ENCODE measurements around the gene SOAT2.

The SOAT2 gene

DNA sequence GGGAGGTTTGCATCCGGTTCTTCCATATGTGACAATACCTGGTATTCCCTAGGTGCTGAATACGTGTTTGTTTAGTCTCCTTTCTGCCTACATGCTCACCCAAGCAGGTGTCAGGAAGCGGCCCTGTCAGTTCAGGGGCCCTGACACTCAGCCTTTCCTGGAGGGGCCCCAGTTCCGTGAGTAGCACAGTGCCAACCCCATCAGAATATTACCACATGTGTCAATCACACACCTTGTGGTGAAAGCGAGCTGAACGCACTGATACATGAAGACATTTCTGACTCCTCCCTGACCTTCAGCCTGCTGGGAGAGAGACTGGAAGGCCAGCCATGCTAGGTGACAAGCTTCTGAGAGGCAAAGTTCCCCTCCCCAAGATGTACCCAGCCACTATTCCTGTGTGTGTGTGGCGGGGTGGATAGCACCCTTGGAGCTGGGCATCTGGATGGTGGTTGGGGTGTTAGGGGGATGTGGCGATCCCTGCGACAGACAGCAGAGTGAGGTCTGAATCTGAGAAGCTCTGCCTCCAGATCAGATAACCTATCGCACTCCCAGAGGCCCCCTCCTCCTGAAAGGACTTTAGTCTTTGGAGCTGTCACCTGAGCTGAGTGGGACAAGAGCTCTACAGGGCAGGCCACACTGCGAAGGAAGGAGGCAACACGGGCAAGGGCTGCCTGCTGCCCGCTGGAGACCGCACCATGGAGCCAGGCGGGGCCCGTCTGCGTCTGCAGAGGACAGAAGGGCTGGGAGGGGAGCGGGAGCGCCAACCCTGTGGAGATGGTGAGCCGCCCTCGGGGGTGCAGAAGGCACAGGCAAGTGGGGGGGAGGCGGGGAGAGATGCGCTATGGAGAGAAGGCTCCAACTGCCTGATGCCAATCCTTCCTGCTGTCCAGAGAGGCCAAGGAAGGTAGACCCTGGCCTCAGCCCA is at the start of gene SOAT2:
Gene SOAT2 (plus strand): TSS at position 604 of the 925 bp plus-strand sequence. CDS start 92 bp downstream, at position 696.
- DNase-seq: no peak

- DNase-seq: peak; percentile 71
These were observed 49.0 kb upstream of the SOAT2 start for GRCh38 chr12:53054112-53054878.

- DNase-seq: no peak
These were observed 47.6 kb upstream of the SOAT2 start for GRCh38 chr12:53055471-53056266.

DNA sequence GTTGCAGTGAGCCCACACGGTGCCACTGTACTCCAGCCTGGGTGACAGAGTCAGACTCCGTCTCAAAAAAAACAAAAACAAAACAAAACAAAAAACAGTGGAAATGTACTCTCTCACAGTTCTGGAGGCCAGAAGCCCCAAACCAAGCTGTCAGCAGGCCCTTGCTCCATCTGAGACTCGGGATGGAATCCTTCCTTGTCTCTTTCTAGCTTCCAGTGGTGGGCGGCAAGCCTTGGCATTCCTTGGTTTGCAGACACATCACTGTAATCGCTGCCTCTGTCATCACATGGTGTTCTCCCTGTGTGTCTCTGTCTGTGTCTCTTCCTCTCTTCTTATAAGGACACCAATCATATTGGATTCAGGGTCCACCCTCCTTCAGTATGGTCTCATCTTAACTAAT is 47.0 kb upstream of the SOAT2 start:
- DNase-seq: no peak

GRCh38 chr12:53056901-53057300 is 46.4 kb upstream of the SOAT2 start:
- no peak for DNase-seq

- no peak for DNase-seq
These were observed 45.3 kb upstream of the SOAT2 start for GRCh38 chr12:53057816-53058500.

GRCh38 chr12:53058674-53059433 is 44.4 kb upstream of the SOAT2 start:
- DNase-seq: no peak

- no peak for DNase-seq
These were observed 43.7 kb upstream of the SOAT2 start for GRCh38 chr12:53059434-53060063.

DNA sequence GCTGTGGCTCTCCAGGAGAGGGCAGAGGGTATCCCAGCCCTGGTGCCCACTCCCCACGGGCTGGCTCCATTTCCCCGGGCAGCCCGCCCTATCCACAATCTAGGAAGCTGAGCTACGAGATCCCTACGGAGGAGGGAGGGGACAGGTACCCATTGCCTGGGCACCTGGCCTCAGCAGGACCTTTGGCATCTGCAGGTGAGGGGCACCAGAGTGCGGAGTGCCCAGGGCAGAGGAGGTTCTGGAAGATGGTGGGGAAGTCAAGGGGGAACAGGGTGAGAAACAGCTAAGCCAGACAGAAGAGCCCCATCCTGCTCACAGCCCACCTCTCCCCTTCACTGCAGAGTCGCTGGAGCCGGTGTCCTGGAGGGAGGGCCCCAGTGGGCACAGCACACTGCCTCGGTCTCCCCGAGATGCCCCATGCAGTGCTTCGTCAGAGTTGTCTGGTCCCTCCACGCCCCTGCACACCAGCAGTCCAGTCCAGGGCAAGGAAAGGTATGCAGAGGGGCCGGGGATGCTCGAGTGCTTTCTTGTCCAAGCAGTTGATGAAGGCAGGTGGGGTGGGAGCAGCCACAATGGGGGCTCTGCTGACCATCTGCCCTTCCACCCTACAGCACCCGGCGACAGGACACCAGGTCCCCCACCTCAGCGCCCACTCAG is 43.1 kb upstream of the SOAT2 start:
- no peak for DNase-seq

DNA sequence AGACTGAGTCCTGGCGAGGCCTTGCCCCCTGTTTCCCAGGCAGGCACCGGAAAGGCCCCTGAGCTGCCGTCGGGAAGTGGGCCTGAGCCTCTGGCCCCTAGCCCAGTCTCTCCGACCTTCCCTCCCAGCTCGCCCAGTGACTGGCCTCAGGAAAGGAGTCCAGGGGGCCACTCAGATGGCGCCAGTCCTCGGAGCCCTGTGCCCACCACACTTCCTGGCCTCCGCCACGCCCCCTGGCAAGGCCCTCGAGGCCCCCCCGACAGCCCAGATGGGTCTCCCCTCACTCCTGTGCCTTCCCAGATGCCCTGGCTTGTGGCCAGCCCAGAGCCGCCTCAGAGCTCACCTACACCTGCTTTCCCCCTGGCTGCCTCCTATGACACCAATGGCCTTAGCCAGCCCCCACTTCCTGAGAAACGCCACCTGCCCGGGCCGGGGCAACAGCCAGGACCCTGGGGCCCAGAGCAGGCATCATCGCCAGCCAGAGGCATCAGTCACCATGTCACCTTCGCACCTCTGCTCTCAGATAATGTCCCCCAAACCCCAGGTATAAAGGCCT is 42.5 kb upstream of the SOAT2 start:
- DNase-seq: no peak

DNA sequence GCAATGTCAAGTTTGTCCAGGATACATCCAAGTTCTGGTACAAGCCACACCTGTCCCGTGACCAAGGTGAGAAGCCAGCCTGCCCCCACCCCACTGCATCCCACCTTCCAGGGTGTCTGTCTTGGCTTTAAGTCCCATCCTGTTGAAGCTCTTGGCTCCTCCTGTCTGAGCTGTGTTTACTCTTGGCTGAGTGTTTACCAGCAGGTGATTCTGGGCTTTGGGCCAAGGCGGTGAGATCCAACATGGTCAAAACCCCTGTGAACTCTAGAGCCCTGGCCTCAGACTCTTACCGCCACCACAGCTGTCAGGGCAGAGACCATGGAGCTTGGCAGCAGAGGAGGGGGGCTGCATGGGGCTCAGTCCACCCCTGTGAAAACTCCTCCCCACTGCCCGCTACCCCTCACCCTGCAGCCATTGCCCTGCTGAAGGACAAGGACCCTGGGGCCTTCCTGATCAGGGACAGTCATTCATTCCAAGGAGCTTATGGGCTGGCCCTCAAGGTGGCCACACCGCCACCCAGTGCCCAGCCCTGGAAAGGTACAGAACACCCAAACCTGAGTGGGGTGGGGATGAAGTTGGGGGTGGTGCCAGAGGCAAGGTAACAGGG is 41.8 kb upstream of the SOAT2 start:
- no peak for DNase-seq

DNA sequence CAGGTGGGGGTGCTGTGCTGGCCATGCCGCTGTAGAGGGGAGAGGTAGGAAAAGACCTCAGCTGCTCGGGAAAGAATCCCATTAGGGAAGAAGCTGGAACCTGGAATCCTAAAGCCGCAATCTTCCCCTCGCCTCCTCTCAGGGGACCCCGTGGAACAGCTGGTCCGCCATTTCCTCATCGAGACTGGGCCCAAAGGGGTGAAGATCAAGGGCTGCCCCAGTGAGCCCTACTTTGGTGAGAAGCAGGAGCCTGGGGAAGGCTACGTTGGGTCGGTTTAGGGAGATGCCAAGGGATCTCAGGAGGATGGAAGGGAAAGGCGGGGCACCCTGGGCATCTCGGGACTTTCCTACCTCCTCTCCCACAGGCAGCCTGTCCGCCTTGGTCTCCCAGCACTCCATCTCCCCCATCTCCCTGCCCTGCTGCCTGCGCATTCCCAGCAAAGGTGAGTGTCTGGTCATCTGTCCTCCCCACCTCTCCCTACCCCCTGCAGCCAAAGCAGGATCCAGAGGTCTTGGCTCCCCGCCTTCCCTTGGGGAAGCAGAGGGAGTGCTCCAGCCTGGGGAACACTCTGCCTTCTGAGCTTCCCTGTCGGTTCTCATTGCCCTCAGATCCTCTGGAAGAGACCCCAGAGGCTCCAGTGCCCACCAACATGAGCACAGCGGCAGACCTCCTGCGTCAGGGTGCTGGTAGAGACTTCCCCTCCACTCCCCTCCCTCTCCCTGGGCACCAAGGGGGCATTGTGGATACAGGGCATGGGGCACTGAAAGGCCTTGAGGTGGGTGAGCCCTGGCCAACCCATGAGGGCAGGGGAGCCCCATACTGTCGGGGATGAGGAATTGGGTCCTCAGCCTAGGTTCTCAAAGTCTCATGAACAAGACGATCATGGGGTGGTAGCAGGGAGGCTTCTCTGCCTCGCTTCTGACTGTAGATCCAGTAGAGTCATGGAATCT is 41.0 kb upstream of the SOAT2 start:
- DNase-seq: no peak

GRCh38 chr12:53062977-53063707 is 40.1 kb upstream of the SOAT2 start:
- DNase-seq: no peak

GRCh38 chr12:53063708-53064612 is 39.3 kb upstream of the SOAT2 start:
- no peak for DNase-seq

GRCh38 chr12:53064613-53065436 is 38.5 kb upstream of the SOAT2 start:
- DNase-seq: no peak

DNA sequence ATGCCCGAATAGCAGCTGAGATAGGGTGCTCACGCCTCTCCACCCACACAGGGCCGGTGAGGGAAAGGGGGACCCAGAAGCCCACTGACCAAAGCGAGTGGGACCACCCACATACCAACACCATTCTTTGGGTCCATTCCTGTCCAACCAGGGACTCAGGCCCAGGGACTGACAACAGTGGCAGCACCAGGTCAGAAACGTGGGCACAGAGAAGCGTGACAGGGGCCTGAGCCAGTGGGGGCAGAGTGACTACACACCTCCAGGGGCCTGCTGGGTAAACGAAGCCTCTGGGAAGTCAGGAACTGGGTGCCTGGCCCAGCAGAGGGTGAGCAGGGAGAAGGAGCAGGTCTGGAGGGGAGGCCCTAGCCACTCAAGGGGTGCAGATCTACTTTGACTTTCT is 37.8 kb upstream of the SOAT2 start:
- no peak for DNase-seq
